Prostate gland (tissue), 2 donors: ENCODE measurements around the gene CLDN19.

ENCODE experiments used
- POLR2A ChIP-seq: fragments of 450-650 bp; IDR thresholded peaks from one replicate; pipeline ENCODE4 v1.6.1; 2016; ENCODE audit warnings: antibody characterized with exemption, mild to moderate bottlenecking
- TF ChIP-seq, protein P1 (sequence below), 4 experiments: fragments of 200-600 bp in 2 of 4; fragments of 450-650 bp in 2 of 4; sonication (generic) in 2 of 4; IDR thresholded peaks; 1 replicate in 3 of 4; 2 replicates in 1 of 4; pipeline ENCODE4 v1.5.1; 2016 to 2019; ENCODE audit warnings: antibody characterized with exemption in 4 of 4, mild to moderate bottlenecking in 2 of 4, moderate library complexity in 2 of 4

DNA sequence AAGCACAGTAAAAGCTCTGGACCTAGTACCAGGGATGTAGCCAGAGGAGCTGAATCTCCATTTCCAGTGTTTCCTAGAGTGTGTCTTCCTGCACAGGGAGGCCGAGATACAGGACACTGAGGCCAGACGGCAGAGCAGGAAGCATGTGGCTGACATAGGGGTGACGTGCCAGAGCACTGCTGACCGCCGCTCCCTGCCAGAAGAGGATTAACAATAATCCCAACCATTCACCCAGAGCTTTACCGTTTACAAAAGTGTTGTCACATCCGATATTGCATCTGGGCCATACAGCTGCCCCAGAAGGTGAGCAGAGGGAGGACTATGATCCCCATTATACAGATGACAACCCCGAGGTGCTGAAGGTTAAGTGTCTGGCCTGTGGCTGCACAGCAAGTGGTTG lies 5.8 kb upstream of the CLDN19 start:
- TF ChIP-seq, protein P1, sequence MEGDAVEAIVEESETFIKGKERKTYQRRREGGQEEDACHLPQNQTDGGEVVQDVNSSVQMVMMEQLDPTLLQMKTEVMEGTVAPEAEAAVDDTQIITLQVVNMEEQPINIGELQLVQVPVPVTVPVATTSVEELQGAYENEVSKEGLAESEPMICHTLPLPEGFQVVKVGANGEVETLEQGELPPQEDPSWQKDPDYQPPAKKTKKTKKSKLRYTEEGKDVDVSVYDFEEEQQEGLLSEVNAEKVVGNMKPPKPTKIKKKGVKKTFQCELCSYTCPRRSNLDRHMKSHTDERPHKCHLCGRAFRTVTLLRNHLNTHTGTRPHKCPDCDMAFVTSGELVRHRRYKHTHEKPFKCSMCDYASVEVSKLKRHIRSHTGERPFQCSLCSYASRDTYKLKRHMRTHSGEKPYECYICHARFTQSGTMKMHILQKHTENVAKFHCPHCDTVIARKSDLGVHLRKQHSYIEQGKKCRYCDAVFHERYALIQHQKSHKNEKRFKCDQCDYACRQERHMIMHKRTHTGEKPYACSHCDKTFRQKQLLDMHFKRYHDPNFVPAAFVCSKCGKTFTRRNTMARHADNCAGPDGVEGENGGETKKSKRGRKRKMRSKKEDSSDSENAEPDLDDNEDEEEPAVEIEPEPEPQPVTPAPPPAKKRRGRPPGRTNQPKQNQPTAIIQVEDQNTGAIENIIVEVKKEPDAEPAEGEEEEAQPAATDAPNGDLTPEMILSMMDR (IDR thresholded peaks at IDR 0.05) = no peak
- no peak for TF ChIP-seq POLR2A
